Activated CD4-positive, alpha-beta T cell treated with anti-CD3 and anti-CD28 coated beads for 4 hours (primary cell): Measurements from ENCODE around the gene OSBP2.

Source experiments
- DNase-seq, 2 donors: peaks; one replicate each; pipeline ENCODE4 v3.0.0-alpha.2; 2020

OSBP2 gene

DNA sequence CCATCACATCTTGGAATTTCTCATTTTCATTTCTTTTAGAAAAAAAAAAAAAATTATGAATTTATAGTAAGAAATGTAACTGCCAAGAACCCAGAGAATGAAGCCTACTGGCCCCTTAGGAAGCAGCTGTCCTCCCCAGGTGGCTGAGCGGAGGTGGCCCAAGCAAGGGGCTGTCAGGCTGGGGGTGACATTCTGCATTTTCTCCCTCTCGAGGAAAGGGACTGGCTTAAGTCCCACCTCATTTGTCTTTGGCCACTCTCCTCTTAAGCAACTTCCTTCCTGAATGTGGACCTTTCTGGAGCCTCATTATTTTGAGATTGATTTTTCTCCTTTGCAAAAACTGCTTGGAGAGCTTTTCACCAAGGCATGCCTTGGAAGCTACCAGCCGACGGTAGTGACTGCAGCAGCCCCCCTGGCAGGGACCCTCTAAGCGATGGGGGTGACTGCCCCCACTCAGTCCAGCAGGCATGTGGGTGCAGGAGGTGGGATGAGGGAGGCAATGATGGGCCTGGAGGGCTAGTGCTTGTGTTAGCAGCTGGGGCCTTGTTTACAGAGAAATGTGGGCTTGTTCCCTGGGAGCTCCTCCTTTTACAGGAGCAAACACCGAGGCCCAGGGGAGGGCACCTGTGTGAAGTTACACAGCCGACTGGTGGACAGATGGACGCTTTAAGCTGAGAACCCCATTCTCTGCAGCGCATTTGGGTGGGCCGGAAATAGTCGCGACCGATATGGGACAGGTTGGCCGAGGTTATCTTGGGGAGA lies 162.2 kb downstream of the OSBP2 start:
- no peak for DNase-seq

DNA sequence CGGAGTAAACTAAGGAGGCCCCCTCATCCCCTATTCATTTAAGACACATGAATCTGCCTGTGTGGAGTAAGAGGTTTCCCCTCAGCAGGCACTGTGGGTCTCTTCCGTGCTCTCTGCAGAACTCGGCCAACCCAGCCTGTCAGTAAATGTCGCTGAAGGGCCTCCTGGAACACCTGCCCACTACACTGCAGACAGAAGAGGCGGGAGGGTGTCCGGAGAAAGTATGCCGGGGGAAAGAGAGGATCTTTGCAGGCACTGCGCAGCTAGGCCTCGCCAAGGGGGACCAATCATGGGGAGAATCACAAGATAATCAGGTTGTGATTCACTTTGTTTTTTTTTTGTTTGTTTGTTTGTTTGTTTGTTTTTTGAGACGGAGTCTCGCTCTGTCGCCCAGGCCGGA lies 163.1 kb downstream of the OSBP2 start:
- no peak for DNase-seq

DNA sequence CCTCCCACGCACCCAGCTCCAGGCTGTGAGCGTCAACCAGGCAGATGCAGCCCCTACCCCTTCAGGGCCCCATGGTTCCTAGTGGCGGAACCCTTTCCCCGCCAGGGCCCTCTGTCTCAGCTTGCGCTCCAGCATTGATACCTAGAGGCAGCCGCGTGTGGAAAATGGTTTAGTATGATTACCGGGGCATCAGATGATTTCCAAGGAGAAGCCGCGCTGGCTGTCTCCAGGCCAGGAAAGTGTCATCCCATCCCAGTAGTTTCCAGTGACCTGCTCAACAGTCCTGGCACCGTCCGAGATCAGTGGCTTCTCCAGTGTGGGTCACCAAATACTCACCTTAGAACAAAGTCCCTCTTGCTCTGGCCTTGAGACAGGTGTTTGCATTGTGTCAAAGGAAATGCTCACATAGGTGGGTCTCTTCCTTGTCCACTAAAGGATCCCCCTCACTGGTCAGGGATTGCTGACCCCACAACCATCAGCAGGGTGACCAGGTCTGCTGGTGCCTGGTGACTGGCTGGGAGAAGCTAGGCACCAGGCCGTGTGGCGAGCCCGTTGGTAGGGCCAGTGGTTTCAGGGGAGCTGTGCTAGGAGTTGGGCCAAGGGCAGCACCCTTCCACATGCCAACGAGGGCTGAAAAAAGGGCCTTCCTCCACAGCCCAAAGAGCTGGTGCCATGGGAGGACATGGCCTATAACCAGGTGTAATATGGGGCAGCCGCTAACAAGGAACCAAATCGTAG lies 164.5 kb downstream of the OSBP2 start:
- DNase-seq, result no peak

DNA sequence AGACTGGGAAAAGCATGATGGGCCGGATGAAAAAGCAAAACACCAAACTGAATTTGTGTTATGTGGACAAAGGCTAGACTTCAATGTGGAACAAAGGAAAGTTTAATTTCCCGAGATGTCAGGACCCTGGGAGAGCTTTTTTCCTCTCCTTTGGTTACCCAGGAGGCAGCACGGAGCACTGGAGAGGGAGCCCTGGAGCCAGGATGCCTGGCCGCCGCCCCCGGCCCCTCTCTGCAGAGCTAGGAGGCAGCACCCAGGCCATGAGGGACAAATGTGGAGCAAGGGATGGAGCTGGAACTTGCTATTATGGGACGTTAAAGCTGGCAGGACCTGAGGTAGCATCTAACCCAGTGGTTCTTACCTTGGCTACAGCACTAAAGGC lies 165.0 kb downstream of the OSBP2 start:
- no peak for DNase-seq

DNA sequence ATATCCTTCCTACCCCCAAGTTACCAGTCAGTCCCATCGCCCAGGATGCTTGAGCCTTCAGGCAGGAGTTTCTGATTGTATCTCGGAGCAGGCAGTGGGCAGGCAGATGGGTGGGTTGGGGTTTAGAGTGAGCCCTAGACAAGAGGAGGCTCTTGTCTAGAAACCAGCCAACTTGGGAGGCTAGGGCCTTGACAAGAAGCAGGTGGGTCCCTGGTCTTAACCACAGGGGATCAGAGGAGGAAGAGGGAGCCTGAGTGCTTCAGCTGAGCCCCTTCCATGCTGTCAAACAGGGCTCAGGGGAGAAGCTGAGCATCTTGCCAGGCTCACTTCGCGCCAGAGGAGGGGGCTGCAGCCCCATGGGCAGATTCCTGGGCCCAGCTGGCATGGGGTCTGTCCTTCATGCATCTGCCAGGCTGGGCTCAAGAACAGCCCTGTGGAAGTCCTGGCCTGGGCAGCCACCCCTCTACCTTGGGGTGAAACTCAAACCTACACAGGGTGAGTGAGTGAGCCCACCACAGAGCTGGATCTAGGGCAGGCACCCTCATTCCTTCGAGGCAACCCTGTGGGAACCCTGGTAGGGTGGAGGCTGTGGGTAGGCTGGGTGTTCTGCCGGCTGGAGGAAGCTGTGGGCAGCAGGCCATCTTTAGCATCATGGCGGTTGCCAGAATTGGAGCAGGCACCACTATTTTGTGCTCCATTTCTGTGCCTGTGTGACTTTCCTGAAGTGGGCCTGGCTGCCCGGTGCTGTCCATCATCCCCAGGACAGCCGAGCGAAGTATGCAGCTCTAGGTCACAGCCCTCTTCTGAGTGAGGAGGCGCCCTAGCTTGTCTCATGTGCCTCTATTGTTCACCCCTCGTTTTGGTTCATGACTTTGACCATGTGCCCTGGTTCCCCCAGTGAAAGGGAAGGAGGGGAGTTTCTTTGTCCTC lies 165.8 kb downstream of the OSBP2 start:
- no peak for DNase-seq

DNA sequence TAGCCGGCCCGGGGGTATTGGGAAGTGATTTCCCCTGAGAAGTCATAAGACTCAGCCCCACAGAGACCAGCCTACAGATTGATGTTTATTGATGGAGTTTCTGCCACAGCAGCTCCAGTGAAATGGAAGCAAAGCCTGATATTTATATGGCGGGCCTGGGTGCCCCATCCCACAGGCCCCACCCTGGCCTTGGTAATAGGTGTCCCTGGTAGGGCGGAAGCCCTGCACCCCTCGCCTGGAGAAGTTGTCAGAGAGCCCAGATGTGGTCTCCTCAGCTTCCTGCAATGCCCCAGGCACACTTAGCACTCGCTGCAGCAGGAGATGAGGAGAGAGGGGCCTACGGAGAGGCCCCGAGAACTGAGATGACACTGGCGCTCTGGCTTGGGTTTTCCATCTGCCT lies 166.5 kb downstream of the OSBP2 start:
- DNase-seq, result no peak

DNA sequence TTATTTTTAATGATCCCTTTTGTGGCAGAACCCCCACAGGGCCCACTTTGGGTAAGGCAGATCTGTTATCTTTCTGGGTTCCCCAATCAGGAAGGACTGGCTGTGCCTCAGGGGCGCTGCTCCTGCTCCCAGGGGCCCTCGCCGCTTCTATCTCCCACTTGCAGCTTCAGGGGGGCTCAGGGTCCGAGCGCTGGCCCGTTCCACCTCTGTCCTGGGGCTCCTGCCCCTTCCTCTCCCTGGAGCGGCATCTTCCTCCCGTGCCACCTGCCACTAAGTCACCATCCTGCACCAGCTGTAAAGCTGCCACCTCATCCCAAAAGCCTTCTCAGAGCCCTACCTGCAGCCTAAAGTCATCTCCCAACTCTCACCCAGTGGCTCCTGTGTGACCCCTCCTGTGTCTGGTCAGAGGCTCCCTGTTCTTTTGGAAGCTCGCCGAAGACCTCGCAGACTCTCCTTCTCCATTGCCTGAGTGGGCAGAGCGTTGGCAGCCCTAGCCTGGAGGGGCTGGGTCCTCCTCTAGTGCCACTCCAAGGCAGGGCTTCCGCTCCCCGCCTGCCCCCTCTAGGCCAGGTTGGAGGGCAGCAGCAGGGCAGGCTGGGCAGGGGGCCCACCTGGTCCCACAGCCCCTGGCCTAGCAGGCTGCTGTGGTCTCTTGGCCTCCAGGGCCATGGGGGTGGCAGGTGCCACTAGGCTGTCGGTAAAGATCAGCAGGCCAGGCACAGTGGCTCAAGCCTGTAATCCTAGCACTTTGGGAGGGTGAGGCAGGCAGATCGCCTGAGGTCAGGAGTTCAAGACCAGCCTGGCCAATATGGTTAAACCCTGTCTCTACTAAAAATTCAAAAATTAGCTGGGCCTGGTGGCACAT lies 167.2 kb downstream of the OSBP2 start:
- DNase-seq, result no peak

DNA sequence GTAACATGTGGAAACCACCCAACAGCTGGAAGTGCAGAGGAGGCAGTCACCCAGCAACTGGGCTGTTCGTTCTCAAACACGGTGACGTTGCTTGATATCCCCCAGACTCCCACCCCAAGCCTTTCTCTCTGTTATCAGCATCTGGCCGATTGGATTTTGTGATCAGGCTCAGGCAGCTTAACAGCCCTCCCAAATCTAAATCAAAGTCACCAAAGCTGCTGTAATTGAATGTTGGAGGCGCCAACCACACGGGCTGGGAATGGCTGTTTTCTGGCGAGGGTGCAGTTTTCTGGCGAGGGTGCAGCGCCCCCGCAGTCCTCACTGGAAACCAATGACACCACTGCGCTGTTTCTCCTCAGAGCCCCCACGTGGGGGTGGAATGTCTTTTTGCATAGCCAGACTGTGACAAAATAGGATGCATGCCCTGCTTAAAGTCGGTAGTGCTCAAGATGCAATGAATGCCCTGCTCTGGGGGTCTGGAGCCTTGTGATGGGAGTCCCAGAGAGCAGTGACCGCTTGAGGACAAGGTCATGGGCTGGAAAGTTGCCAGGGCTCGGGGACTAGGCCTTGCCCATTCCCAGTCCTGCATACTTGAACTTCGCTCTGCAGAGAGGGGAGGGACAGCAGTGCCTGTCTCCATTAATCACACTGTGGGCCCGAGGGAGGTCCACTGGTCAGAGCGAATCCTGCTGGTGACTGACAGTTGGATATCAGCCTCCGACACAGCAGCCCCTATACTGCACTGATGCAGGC lies 168.6 kb downstream of the OSBP2 start:
- no peak for DNase-seq

DNA sequence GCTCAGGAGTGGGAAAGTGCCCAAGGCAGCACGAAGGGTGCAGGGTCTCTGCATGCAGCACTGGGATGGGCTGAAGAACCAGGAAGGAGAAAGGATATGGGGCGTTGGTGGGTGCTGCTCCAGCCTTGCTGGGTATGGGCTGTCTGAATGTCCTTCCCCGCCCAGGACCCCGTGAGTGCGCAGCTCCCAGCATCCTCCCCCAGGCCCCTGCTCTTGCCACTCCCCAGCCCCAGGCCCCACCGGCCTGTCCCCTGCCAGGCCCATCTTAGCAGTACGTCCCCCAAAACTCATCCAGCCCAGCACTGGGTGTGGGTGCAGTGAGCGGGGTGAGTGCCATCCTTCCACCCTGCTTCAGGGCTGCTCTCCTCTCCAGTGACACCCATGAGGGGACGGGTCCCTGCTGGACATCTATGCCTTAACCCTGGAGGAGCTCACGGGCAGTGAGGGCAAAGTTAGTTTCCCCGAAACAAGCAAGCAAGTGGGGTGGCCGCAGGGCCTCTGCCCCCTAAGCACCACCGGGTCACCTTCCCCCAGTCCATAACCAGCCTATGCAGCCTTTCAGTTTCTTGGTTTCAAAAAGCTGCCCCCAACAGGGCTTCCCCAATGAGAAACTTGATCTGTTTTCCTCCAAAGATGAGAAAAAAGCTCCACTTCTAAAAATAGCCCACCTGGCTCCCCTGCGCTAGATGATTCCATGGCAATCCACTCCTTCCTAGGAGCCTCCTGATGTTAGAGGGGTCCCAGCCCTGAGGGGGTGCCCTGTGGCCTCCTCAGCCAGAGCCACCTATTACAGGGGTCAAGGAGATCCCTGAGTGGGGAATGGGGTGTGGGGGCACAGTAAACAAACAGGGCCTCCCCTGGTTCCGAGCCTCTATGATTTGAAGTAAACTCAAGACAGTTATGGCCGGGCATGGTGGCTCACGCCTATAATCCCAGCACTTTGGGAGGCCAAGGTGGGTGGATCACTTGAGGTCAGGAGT lies 170.1 kb downstream of the OSBP2 start:
- no peak for DNase-seq

DNA sequence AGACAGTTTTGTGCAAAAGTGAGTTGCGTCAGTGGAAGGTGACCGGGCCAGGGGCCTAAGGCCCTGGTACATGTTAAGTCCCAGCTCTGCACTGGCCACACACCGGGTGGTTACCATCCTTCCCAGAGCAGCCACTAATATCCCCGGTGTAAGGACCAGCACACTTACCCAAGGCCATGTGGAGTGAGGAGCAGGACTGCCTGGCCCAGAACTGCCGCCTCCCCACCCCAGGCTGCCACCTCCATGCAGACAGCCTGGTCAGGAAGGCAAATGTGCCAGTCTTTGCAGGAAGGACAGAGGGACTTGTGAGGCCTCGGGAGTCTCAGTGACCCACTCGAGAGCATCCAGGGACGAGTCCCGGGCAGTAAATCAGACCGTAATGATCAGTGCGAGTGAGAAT lies 171.0 kb downstream of the OSBP2 start:
- no peak for DNase-seq

DNA sequence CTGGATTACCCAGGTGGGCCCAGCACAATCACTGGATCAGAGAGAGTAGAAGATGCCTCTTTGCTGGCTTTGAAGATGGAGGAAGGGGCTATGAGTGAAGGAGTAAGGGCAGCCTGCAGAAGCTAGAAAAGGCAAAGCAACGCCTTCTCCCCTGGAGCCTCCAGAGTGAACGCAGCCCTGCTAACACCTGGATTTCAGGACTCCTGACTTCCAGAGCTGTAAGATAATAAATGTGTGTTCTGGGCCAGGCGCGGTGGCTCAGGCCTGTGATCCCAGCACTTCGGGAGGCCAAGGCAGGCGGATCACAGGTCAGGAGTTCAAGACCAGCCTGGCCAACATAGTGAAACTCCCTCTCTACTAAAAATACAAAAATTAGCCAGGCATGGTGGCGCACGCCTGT lies 171.5 kb downstream of the OSBP2 start:
- no peak for DNase-seq

DNA sequence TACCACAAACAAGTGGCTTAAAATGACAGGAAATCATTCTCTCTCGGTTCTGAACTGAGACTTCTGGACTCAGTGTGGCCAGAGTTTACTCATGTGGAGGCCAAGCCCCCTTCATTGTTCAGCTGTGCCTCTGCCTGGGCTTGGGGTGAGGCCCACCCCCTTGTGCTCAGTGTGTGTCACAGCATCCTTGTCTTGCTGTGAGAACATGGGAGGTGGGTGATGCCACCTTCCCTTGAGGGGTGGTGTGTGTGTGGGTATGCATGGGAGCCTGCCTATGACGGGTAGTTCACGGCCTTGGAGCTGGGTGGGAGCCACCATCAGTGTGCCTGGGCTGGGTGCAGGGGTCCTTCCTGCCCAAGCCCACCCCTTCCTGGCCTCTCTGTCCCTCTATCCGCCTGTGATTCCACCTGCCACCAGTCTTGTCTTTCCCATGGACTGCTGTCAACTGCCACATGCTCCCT lies 172.2 kb downstream of the OSBP2 start:
- DNase-seq, result no peak

DNA sequence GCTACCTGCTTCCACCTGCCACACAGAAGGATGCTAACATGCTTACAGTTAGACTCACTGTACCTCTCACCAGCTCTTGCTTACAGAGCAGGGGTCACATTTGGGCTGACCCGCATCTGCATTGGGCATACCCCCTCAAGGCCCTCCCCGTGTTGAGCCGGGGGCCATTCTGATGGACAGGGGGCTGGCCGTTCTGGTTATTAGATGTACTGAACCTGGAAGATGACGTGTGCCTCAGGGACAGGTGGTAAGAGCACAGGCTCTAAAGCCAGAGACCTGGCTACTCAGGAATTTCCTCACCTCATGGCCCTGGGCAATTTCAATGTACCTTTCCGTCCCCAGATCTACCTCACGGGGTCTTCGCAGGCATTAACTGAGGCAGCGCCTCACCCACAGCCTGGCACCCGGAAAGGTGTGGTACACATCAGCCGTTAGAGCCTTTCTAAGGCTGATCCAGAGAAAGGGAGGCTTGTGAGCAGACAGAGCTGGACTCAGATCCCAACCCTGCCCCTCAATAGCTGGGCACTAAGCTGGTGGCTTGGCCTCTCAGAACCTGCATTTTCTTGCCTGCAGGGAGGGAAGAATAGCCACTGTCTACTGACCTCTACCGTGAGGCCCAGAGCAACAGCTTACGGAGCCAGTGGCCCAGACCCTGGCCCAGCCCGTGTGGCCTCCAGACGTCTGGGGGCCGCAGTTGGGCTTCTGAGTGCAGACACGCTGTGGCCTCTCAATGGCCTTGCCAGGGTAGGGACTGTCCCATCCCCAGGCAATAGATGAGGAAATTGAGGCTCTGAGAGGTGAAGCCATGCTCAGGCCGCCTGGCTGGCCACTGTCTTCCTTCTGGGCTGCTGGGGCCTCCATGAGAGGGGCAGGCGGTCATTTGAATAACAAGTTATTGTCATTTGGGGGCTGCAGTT lies 173.3 kb downstream of the OSBP2 start:
- DNase-seq, result no peak

DNA sequence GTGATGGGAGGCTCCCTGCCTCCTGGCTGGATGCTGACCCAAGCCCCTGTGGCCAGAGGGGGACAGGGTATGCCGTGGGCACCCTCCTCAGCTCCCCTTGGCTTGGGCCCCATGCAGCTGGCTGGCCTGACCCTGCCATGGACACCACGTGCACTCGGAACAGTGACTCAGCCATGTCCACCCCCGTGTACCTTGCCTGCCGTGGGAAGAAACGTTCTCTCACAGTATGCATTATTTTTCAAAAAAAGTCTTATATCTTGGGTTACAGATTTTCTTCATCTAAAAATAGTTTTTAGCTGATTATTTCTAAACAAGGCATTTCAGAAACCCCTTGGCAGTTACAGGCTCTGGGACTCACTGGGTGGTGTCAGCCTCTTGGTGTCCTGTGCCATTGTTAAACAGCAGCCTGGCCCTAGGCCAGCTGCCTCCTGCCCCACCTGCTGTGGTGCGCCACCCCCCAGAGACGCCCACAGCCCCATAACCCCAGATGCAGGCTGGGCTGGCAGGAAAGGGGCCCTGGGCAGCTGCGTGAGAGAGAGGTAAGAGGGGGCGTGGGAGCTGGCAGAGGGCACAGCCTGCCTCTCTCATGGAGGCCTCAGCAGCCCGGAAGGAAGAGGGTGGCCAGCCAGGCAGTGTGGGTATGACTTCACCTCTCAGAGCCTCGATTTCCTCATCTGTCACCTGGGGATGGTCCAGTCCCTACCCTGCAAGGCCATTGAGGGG lies 174.2 kb downstream of the OSBP2 start:
- no peak for DNase-seq

DNA sequence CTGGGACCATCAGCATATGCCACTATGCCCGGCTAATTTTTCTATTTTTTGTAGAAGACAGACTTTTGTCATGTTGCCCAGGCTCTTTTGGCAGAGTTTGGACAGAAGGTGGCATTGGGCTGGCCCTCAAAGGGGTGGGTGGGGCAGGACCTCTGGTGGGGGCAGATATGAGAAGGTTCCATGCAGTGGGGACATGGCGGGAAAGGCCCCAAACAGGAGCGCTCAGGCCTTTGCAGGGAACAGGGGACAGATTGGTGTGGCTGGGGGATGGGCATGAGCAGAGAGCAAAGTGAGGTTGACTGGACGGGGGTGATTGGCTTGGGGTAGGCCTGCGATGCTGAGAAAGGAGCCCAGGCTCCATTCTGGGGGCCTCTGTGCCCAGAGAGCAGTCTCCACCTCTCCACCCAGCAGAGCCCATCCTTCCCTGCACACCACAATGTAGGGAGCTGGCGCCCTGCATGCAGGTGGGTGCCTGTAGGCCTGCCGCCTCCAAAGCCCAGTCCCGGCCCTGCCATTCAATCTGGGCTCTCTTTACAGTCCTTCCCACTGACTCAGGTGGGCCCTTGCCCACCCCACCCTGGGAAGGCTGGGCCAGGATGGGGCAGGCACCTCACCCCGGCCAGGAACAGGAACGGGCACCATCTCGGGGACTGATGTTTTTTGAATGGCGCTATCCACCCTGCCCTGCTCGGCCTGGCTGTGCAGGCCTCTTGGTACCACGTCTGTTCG lies 175.2 kb downstream of the OSBP2 start:
- DNase-seq, result no peak

DNA sequence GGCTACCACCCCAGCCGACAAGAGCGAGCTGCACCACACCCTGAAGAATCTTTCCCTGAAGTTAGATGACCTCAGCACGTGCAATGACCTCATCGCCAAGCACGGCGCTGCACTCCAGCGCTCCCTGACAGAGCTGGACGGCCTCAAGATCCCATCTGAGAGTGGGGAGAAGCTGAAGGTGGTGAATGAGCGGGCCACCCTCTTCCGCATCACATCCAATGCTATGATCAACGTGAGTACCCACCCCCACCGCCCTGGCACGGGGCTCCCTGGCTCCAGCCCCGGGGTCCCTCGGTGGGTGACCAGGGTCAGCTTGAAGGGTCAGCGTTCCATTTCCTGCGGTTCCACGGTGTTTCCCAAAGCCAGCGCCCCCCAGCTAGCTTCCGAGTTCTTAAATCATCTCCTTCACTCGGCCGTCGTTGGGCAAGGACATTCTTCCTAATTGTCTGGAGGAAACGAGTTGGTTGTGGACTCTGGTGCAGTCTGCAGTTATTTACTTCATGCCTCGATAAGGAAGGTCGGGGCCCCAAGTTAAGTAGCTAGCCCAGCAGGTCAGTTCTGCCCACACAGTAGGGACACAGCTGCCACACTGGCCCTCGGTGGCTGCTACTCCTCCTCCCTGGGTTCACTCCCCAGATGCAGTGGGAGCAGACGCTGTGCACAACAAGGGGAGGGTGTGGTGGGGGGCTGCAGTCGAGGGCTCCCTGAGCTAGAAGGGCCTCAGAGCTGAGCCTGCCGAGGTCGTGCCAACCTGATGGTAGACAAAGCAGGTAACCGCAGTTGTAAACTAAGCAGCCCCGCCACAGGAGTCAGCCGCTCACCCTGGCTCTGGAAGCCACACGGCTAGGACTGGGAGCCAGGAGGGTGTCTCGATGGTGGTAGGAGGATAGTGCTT lies 176.0 kb downstream of the OSBP2 start:
- no peak for DNase-seq
